Measurements from ENCODE around the gene COX5B.

COX5B gene

DNA sequence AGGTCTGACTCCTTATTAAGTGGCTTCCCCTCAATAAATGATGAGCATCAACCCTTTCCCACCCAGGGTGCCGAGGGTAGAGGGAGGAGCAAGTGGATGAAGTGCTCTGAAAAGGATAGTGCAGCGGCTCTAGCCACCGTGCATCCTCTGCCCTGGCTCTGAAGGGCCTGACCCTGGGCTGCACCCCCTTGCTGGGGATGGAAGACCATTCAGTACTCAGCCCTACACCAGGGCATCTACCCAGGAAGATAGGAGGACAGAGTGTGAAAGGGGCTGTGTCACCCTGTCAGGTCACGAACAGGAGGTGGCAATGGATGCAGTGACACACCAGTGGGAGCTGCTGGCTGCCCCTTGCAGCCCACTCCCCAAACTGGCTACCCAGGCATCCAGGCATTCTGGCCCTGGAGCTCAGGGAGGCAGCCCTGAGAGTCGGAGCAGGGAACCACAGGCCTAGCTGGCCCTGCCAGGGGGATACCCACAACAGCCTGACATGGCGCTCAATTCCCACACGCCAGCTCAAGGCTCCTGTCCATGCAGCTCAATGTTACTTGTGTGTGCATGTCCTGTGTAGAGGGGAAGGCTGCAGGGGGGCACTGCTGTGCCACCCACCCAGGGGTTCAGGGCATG, 10.4 kb downstream of the COX5B start:
- Histone ChIP-seq H3K9ac (ENCODE audit: low read depth, low read length) (no peak overlapping the region), H3K27me3 (ENCODE audit: insufficient read depth, low read length) (no peaks in the 10 kb centered on the region), H3K4me3 (ENCODE audit: low read length) (no peak overlapping the region), H3K27ac (ENCODE audit: low read length) (no peak overlapping the region), H3K36me3 (ENCODE audit: insufficient read depth, low read depth, low read length) (peaks cover 37% of the 10 kb centered on the region), H3K4me1 (ENCODE audit: insufficient read depth, low read length) (no peaks in the 10 kb centered on the region), H3K9me3 (ENCODE audit: insufficient read depth, low read depth, low read length) (no peaks in the 10 kb centered on the region)

DNA sequence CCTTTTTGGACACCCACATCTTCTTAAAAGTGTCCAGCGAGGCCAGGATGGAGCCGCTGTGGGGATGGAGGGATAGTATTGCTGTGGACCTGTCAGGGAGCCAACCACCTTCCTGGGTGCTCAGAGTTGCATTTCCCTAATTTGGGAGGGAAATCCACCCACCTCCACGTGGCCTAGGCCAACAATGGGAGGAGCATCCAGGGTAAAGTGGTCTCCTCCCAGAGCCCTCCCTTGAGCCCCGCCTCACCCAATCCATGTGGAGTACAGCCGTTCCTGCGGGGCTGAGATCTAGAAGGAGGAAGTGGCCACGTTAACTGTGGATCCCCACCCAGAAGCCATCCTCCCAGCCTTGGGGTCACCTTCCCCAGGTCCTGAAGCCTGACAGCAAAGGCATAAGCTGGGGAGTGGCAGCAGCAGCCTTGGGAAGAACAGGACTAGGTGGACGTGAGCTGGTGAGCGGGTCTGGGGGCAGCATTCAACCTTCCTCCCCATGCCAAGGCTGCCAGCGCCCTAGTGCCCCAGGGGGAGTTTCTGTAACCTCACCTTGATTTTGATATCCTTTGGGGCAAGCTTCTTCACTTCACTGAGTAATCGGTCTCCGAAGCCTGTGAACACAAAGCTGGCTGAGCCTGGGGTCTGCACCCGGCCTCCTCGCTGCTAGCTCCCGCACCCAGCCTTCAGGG, 11.2 kb downstream of the COX5B start:
- H3K27me3 ChIP-seq (ENCODE audit: insufficient read depth, low read length): no peaks in the 10 kb centered on the region
- H3K9ac ChIP-seq (ENCODE audit: low read depth, low read length): no peak overlapping the region
- no peak overlapping the region for H3K4me3 ChIP-seq (ENCODE audit: low read length)
- peaks cover 37% of the 10 kb centered on the region for H3K36me3 ChIP-seq (ENCODE audit: insufficient read depth, low read depth, low read length)
- peaks cover 2% of the 10 kb centered on the region; the same call in 1 of the 2 replicates for H3K4me1 ChIP-seq (ENCODE audit: insufficient read depth, low read length)
- H3K9me3 ChIP-seq (ENCODE audit: insufficient read depth, low read depth, low read length): no peaks in the 10 kb centered on the region
- H3K27ac ChIP-seq (ENCODE audit: low read length): no peak overlapping the region

DNA sequence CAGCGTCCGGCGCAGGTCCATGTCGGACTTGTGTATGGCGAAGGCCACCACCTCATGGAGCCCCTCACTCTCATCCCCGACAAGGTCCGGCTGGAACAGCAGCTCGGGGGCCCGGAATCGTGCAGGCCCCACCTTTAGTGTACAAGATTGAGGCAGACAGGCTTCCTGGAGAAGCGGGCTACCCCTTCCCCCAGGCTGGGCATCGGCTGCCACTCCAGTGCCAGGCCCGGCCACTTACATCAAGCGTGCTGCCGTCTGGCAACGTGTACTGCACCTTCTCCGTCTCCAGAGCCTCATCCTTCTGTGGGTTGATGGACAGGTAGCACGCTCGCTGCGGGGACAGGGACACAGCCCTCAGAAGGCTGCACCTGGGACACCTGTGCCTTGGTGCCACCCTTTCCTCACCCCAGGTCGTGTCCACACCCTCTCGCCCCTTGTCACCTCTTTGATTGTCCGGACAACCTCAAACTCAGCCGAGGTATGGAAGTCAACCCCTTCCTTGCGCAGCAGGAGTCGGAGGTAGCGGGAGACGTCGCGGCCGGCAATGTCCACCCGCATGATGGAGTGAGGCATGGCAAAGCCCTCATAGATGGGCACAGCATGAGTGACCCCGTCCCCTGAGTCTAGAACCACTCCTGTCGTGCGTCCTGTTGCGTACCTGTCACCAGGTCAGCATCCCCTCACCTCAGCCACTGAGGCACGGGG, 12.3 kb downstream of the COX5B start:
- Histone ChIP-seq H3K4me1 (ENCODE audit: insufficient read depth, low read length) (peaks cover 9% of the 10 kb centered on the region; the same call in 1 of the 2 replicates), H3K9ac (ENCODE audit: low read depth, low read length) (no peak overlapping the region), H3K36me3 (ENCODE audit: insufficient read depth, low read depth, low read length) (peaks cover 37% of the 10 kb centered on the region), H3K27me3 (ENCODE audit: insufficient read depth, low read length) (no peaks in the 10 kb centered on the region), H3K9me3 (ENCODE audit: insufficient read depth, low read depth, low read length) (no peaks in the 10 kb centered on the region), H3K4me3 (ENCODE audit: low read length) (no peak overlapping the region), H3K27ac (ENCODE audit: low read length) (no peak overlapping the region)

DNA sequence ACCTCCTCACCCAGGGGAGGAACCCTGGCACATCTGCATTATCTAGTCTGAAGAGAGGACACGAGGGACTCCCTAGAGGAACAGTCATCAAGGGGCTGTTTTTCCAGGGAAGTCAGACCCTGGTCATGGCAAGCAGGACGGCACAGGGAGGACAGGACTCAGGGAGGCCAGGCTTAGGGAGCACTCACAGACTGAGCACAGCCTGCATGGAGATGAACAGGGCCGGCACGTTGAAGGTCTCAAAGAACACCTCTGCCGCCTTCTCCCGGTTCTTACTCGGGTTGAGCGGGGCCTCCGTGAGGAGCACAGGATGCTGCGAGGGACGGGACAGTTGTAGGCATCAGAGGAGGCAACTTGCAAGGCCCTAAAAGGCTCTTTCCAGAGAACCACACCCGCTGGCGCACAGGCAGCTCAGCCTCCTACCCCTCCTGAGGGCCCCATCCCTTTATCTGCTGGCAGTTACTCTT, 12.9 kb downstream of the COX5B start:
- Histone ChIP-seq H3K27ac (ENCODE audit: low read length) (no peak overlapping the region), H3K36me3 (ENCODE audit: insufficient read depth, low read depth, low read length) (peaks cover 37% of the 10 kb centered on the region), H3K9me3 (ENCODE audit: insufficient read depth, low read depth, low read length) (no peaks in the 10 kb centered on the region), H3K27me3 (ENCODE audit: insufficient read depth, low read length) (no peaks in the 10 kb centered on the region), H3K4me1 (ENCODE audit: insufficient read depth, low read length) (peaks cover 9% of the 10 kb centered on the region; the same call in 1 of the 2 replicates), H3K9ac (ENCODE audit: low read depth, low read length) (no peak overlapping the region), H3K4me3 (ENCODE audit: low read length) (no peak overlapping the region)

DNA sequence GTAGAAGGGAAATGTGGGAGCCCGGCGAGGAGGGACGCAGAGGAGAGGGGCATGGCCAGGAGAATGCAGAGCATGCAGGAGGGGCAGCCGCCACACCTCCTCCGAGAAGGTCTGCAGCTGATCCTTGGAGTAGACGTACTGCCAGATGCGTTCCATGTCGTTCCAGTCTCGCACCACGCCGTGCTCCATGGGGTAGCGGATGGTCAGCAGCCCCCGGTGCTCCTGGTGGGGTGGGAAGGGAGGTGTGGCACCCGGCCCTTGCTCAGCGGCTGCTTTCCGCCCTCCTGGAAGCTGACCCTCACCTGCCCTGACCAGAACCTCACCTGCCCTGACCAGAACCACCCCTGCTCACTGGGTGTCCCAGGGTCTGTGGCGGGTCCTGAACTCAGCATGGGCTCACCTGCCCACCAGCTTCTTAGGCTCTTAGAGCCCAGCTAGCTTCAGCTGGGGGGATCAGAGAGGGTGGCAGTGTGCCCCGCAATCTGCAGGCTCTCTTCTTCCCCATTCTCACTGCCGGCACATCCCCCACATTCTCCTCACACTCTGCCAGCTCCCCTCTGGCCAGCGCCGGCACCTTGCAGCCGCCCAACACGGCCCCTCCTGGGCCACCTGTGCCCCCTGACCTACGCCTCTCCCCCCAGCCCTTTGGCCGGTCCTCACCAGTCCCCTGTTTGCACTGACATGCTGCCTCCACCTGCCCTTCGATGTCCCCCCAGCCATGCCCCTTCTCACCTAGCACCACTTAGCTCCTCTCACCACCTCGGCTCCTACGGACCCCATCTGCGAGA, 13.6 kb downstream of the COX5B start:
- no peaks in the 10 kb centered on the region for H3K9me3 ChIP-seq (ENCODE audit: insufficient read depth, low read depth, low read length)
- no peaks in the 10 kb centered on the region for H3K27me3 ChIP-seq (ENCODE audit: insufficient read depth, low read length)
- peaks cover 37% of the 10 kb centered on the region for H3K36me3 ChIP-seq (ENCODE audit: insufficient read depth, low read depth, low read length)
- H3K27ac ChIP-seq (ENCODE audit: low read length): no peak overlapping the region
- H3K4me1 ChIP-seq (ENCODE audit: insufficient read depth, low read length): peaks cover 9% of the 10 kb centered on the region; the same call in 1 of the 2 replicates
- no peak overlapping the region for H3K9ac ChIP-seq (ENCODE audit: low read depth, low read length)
- H3K4me3 ChIP-seq (ENCODE audit: low read length): no peak overlapping the region

DNA sequence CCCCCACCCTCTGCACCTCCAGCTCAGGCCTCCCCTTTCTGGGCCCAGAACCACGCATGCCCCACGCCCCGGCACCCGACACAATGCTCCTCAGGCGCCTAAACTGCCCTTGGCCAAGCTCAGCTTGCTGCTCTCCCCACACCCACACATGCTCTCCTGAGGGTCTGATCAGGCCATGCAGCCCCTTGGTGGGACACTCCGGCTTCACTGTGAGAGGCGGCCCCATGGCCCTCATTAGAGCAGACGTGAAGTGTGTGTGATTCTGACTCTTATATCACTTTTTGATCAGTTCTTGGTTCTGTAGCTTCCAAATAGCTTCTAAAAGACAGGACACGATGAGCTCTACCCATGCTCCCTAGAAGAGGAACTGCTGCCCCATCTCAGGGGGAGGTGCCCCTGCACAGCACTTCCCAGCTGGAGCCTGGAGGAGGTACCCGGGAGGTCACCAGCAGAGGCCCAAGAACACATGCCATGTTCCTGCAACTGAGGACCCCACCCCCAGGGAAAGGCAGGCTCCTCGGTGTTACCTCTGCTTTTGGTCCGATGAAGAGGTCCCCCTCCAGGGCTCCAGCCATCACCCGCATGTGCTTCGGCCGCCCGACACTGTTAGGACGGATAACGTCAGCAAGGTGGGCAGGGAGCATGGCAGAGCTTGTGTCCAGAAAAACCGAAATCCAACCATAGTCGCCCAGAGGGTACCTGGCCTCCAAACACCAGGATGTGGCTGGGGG, 14.3 kb downstream of the COX5B start:
- Histone ChIP-seq H3K27me3 (ENCODE audit: insufficient read depth, low read length) (no peaks in the 10 kb centered on the region), H3K4me3 (ENCODE audit: low read length) (no peak overlapping the region), H3K4me1 (ENCODE audit: insufficient read depth, low read length) (peaks cover 9% of the 10 kb centered on the region; the same call in 1 of the 2 replicates), H3K9ac (ENCODE audit: low read depth, low read length) (no peak overlapping the region), H3K36me3 (ENCODE audit: insufficient read depth, low read depth, low read length) (peaks cover 37% of the 10 kb centered on the region), H3K27ac (ENCODE audit: low read length) (no peak overlapping the region), H3K9me3 (ENCODE audit: insufficient read depth, low read depth, low read length) (no peaks in the 10 kb centered on the region)

DNA sequence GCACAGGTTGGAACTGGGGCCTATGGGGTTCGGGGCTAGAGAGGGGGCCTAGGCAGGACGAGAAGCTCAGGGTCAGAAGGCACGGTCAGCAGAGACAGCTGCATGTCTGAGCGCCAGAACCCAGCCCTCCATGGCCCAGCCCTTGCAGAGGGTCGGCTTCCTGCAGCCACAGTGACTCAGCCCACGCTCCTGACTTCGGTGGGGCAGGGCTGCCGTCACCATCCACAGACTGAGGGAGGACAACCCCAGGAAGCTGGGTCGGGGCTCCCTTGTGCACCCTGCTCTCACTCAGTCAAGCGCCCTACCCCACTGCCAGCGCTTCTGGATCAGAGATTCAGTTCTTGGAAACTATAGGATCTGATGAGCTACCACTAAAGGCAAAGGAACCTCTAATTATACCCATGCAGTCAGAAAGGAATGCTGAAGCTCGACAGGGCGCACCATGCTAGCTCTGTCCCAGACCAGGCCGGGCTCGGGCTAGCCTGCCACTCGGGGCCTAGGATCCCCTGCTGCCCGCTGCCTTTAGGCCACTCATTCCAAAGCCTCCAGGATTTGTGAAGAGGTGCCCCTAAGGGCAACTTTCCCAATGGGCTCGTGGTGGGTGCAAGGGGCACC, 15.0 kb downstream of the COX5B start:
- Histone ChIP-seq H3K4me3 (ENCODE audit: low read length) (no peak overlapping the region), H3K9ac (ENCODE audit: low read depth, low read length) (no peak overlapping the region), H3K9me3 (ENCODE audit: insufficient read depth, low read depth, low read length) (no peaks in the 10 kb centered on the region), H3K27ac (ENCODE audit: low read length) (no peak overlapping the region), H3K36me3 (ENCODE audit: insufficient read depth, low read depth, low read length) (peaks cover 37% of the 10 kb centered on the region), H3K4me1 (ENCODE audit: insufficient read depth, low read length) (peaks cover 9% of the 10 kb centered on the region; the same call in 1 of the 2 replicates), H3K27me3 (ENCODE audit: insufficient read depth, low read length) (no peaks in the 10 kb centered on the region)

DNA sequence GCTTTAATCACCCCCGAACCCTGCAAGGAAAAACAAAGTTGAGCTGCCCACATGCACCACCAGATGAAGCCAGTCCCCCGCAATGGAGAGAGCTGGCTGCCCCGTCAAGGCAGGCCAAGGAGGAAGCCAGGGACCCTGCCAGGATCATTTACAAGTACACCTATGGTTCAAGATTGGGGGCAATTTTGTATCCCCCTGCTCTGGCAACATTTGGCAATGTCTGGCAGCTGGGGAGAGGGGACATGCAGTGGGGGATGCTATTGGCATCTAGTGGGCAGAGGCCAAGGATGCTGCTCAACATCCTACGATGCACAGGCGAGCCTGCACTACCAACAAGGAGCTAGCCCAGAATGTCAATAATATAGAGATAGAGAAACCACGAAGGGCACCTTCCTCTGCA, 16.1 kb downstream of the COX5B start:
- Histone ChIP-seq H3K9me3 (ENCODE audit: insufficient read depth, low read depth, low read length) (no peaks in the 10 kb centered on the region), H3K27ac (ENCODE audit: low read length) (no peak overlapping the region), H3K4me1 (ENCODE audit: insufficient read depth, low read length) (peaks cover 9% of the 10 kb centered on the region; the same call in 1 of the 2 replicates), H3K4me3 (ENCODE audit: low read length) (peak overlapping the region; percentile 100; the same call in 1 of the 2 replicates), H3K27me3 (ENCODE audit: insufficient read depth, low read length) (no peaks in the 10 kb centered on the region), H3K9ac (ENCODE audit: low read depth, low read length) (no peak overlapping the region), H3K36me3 (ENCODE audit: insufficient read depth, low read depth, low read length) (peaks cover 31% of the 10 kb centered on the region)

DNA sequence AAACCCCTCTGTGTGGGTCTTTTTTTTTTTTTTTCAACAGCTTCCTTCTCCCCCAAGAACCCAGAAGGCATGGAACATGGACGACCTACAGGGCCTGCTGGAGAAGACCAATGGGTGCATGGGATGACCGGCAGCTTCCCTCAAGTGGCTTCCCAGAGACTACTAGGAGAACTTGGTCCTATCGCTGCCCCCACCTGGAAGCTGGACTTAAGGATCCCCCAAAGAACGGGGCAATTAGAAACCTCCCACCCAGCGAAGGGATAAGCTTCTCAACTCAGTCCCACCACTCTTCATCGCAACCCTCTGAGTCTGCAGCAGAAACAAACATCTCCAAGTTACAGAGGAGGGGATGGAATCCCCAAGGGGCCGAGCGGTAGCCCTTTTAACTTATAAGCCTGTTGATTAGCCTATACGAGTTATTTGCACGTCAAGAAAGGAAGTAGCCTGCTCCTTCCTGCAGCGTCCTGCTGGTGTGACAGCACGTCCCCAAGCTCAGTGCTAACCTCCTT, 16.6 kb downstream of the COX5B start:
- Histone ChIP-seq H3K36me3 (ENCODE audit: insufficient read depth, low read depth, low read length) (peaks cover 26% of the 10 kb centered on the region), H3K27ac (ENCODE audit: low read length) (no peak overlapping the region), H3K4me1 (ENCODE audit: insufficient read depth, low read length) (peaks cover 9% of the 10 kb centered on the region; the same call in 1 of the 2 replicates)

DNA sequence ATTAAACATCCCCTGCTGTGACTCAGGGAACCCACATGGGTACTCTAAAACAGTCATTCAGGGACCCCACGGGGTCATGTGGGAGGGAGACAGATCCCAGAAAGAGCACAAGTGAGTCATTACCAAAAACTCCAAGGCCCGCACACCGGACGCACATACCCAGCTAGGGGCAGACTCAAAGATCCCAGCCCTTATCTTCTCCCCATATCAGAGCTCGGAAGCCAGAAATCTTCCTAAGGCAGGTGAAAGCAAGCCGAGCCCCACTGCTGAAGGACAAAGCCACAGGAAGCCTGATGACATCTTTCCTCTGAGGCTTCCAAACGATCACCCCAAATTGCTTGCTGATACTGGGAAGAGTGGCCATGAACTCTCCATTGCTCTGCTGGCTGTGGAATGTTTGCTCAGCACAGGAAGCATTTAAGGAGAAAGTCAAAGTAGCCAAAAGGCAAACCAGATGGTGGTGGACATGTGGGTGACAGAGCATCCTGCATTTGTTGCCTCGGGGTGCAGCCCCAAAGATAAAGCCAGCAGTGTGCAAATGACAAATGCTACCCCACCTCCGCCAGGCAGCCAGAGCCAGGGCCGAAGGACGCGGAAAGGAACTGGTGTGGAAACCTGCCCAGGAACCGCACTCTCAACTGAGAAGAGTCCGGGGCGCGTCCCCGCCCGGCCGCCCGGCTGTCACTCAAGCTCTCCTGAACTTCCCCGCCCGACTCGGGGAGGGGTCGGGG, 17.2 kb downstream of the COX5B start:
- peak overlapping the region; percentile 97 for H3K9ac ChIP-seq (ENCODE audit: low read depth, low read length)
- peak overlapping the region; percentile 64 for H3K27ac ChIP-seq (ENCODE audit: low read length)
- no peaks in the 10 kb centered on the region for H3K9me3 ChIP-seq (ENCODE audit: insufficient read depth, low read depth, low read length)
- peak overlapping the region; percentile 100 for H3K4me3 ChIP-seq (ENCODE audit: low read length)
- no peaks in the 10 kb centered on the region for H3K27me3 ChIP-seq (ENCODE audit: insufficient read depth, low read length)
- H3K36me3 ChIP-seq (ENCODE audit: insufficient read depth, low read depth, low read length): peaks cover 20% of the 10 kb centered on the region
- H3K4me1 ChIP-seq (ENCODE audit: insufficient read depth, low read length): peaks cover 9% of the 10 kb centered on the region; the same call in 1 of the 2 replicates

More for the DNA sequence above, 16.6 kb downstream of the COX5B start:
- H3K27me3 ChIP-seq (ENCODE audit: insufficient read depth, low read length): no peaks in the 10 kb centered on the region
- no peaks in the 10 kb centered on the region for H3K9me3 ChIP-seq (ENCODE audit: insufficient read depth, low read depth, low read length)
- H3K4me3 ChIP-seq (ENCODE audit: low read length): peak overlapping the region; percentile 100
- peak overlapping the region; percentile 97; the same call in 1 of the 2 replicates for H3K9ac ChIP-seq (ENCODE audit: low read depth, low read length)

Data from iPS-20b (cell line).